ENCODE data around the gene USP17L12. TPM values are rescaled to one million over a fixed set of nuclear protein-coding genes. Genes with fewer than 3 reads are reported as not detected.
A peak's percentile ranks its signal among the peaks of the same experiment; 100 is the strongest.
"Not testable (repeated sequence)": the region's sequence is repeated elsewhere in the genome, so short reads cannot be mapped to it uniquely, and the experiment has no call there.

The USP17L12 gene
- total and polyA plus RNA-seq, 4 donors: not detected

- not testable (repeated sequence) for H3K4me1 ChIP-seq (ENCODE audit: control insufficient read depth in 4 of 4, insufficient read depth in 4 of 4, low read length in 3 of 4); H3K9ac ChIP-seq (ENCODE audit: low read depth in 1 of 2, low read length in 2 of 2); H3K27ac ChIP-seq (ENCODE audit: low read depth in 1 of 2, low read length in 2 of 2); H3K36me3 ChIP-seq (ENCODE audit: control insufficient read depth in 4 of 4, insufficient read depth in 3 of 4, low read depth in 1 of 4, low read length in 3 of 4); H3K9me3 ChIP-seq (ENCODE audit: control insufficient read depth in 4 of 4, low read length in 3 of 4); H3K4me3 ChIP-seq (ENCODE audit: low read depth in 1 of 3, low read length in 3 of 3); H3K27me3 ChIP-seq (ENCODE audit: control insufficient read depth in 4 of 4, insufficient read depth in 4 of 4, low read length in 3 of 4)
- whole genome bisulfite sequencing: 83% methylated on average over 21 of the region's 26 CpGs
- peak; percentile 35 for DNase-seq (ENCODE audit: low spot score)
Observed at GRCh38 chr4:9247953-9248680, 28.2 kb downstream of the USP17L12 start, which contains the start of gene USP17L18. Gene USP17L18 (plus strand): TSS chr4:9248630. CDS start chr4:9248630, 0 bp downstream.

GRCh38 chr4:9253078-9253477, 33.1 kb downstream of the USP17L12 start, which contains the start of gene USP17L19:
Gene USP17L19 (plus strand): TSS chr4:9253378. CDS start chr4:9253378, 0 bp downstream.
- not testable (repeated sequence) for H3K27ac ChIP-seq (ENCODE audit: low read depth in 1 of 2, low read length in 2 of 2); H3K9ac ChIP-seq (ENCODE audit: low read depth in 1 of 2, low read length in 2 of 2); H3K4me3 ChIP-seq (ENCODE audit: low read depth in 1 of 3, low read length in 3 of 3); H3K36me3 ChIP-seq (ENCODE audit: control insufficient read depth in 4 of 4, insufficient read depth in 3 of 4, low read depth in 1 of 4, low read length in 3 of 4); H3K9me3 ChIP-seq (ENCODE audit: control insufficient read depth in 4 of 4, low read length in 3 of 4); DNase-seq (ENCODE audit: low spot score); H3K27me3 ChIP-seq (ENCODE audit: control insufficient read depth in 4 of 4, insufficient read depth in 4 of 4, low read length in 3 of 4); H3K4me1 ChIP-seq (ENCODE audit: control insufficient read depth in 4 of 4, insufficient read depth in 4 of 4, low read length in 3 of 4)
- no CpG with 5 or more reads among the region's 13 CpGs for WGBS

GRCh38 chr4:9257824-9258223, 37.9 kb downstream of the USP17L12 start, which contains the start of gene USP17L20:
Gene USP17L20 (plus strand): TSS chr4:9258124. CDS start chr4:9258124, 0 bp downstream.
- WGBS: no CpG with 5 or more reads among the region's 15 CpGs
- H3K9me3 ChIP-seq (ENCODE audit: control insufficient read depth in 4 of 4, low read length in 3 of 4); H3K4me1 ChIP-seq (ENCODE audit: control insufficient read depth in 4 of 4, insufficient read depth in 4 of 4, low read length in 3 of 4); DNase-seq (ENCODE audit: low spot score); H3K27ac ChIP-seq (ENCODE audit: low read depth in 1 of 2, low read length in 2 of 2); H3K9ac ChIP-seq (ENCODE audit: low read depth in 1 of 2, low read length in 2 of 2); H3K4me3 ChIP-seq (ENCODE audit: low read depth in 1 of 3, low read length in 3 of 3); H3K27me3 ChIP-seq (ENCODE audit: control insufficient read depth in 4 of 4, insufficient read depth in 4 of 4, low read length in 3 of 4); H3K36me3 ChIP-seq (ENCODE audit: control insufficient read depth in 4 of 4, insufficient read depth in 3 of 4, low read depth in 1 of 4, low read length in 3 of 4): not testable (repeated sequence)

GRCh38 chr4:9262572-9262971, 42.6 kb downstream of the USP17L12 start, which contains the start of gene USP17L21:
Gene USP17L21 (plus strand): TSS chr4:9262872. CDS start chr4:9262872, 0 bp downstream.
- H3K27ac ChIP-seq (ENCODE audit: low read depth in 1 of 2, low read length in 2 of 2); H3K4me3 ChIP-seq (ENCODE audit: low read depth in 1 of 3, low read length in 3 of 3); H3K27me3 ChIP-seq (ENCODE audit: control insufficient read depth in 4 of 4, insufficient read depth in 4 of 4, low read length in 3 of 4); H3K9me3 ChIP-seq (ENCODE audit: control insufficient read depth in 4 of 4, low read length in 3 of 4); H3K4me1 ChIP-seq (ENCODE audit: control insufficient read depth in 4 of 4, insufficient read depth in 4 of 4, low read length in 3 of 4); H3K9ac ChIP-seq (ENCODE audit: low read depth in 1 of 2, low read length in 2 of 2); DNase-seq (ENCODE audit: low spot score); H3K36me3 ChIP-seq (ENCODE audit: control insufficient read depth in 4 of 4, insufficient read depth in 3 of 4, low read depth in 1 of 4, low read length in 3 of 4): not testable (repeated sequence)
- no CpG with 5 or more reads among the region's 13 CpGs for WGBS

GRCh38 chr4:9267319-9267718, 47.4 kb downstream of the USP17L12 start, which contains the start of gene USP17L22:
Gene USP17L22 (plus strand): TSS chr4:9267619. CDS start chr4:9267619, 0 bp downstream.
- H3K36me3 ChIP-seq (ENCODE audit: control insufficient read depth in 4 of 4, insufficient read depth in 3 of 4, low read depth in 1 of 4, low read length in 3 of 4); DNase-seq (ENCODE audit: low spot score); H3K4me3 ChIP-seq (ENCODE audit: low read depth in 1 of 3, low read length in 3 of 3); H3K9me3 ChIP-seq (ENCODE audit: control insufficient read depth in 4 of 4, low read length in 3 of 4); H3K4me1 ChIP-seq (ENCODE audit: control insufficient read depth in 4 of 4, insufficient read depth in 4 of 4, low read length in 3 of 4); H3K27me3 ChIP-seq (ENCODE audit: control insufficient read depth in 4 of 4, insufficient read depth in 4 of 4, low read length in 3 of 4); H3K9ac ChIP-seq (ENCODE audit: low read depth in 1 of 2, low read length in 2 of 2); H3K27ac ChIP-seq (ENCODE audit: low read depth in 1 of 2, low read length in 2 of 2): not testable (repeated sequence)
- no CpG with 5 or more reads among the region's 15 CpGs for WGBS

Other genes starting within 250 kb of the USP17L12 start
- not detected for gene FAM90A26, start 49.7 kb upstream of the USP17L12 start, total RNA-seq
- not detected for gene FAM90A26, start 49.7 kb upstream of the USP17L12 start, polyA plus RNA-seq
- not detected for gene USP17L10, start 9.5 kb upstream of the USP17L12 start, total RNA-seq
- not detected for gene USP17L10, start 9.5 kb upstream of the USP17L12 start, polyA plus RNA-seq
- gene USP17L11, start 4.7 kb upstream of the USP17L12 start, total RNA-seq: not detected
- gene USP17L11, start 4.7 kb upstream of the USP17L12 start, polyA plus RNA-seq: not detected
- not detected for gene USP17L13, start 4.7 kb downstream of the USP17L12 start, total RNA-seq
- not detected for gene USP17L13, start 4.7 kb downstream of the USP17L12 start, polyA plus RNA-seq
- gene USP17L15, start 14.2 kb downstream of the USP17L12 start, total RNA-seq: not detected
- gene USP17L15, start 14.2 kb downstream of the USP17L12 start, polyA plus RNA-seq: not detected
- not detected for gene USP17L17, start 23.7 kb downstream of the USP17L12 start, total RNA-seq
- gene USP17L17, start 23.7 kb downstream of the USP17L12 start, polyA plus RNA-seq: not detected
- not detected for gene USP17L18, start 28.5 kb downstream of the USP17L12 start, total RNA-seq
- gene USP17L18, start 28.5 kb downstream of the USP17L12 start, polyA plus RNA-seq: not detected
- gene USP17L19, start 33.2 kb downstream of the USP17L12 start, total RNA-seq: not detected
- not detected for gene USP17L19, start 33.2 kb downstream of the USP17L12 start, polyA plus RNA-seq
- not detected for gene USP17L20, start 38.0 kb downstream of the USP17L12 start, total RNA-seq
- not detected for gene USP17L20, start 38.0 kb downstream of the USP17L12 start, polyA plus RNA-seq
- not detected for gene USP17L21, start 42.7 kb downstream of the USP17L12 start, total RNA-seq
- not detected for gene USP17L21, start 42.7 kb downstream of the USP17L12 start, polyA plus RNA-seq
- gene USP17L22, start 47.5 kb downstream of the USP17L12 start, total RNA-seq: not detected
- not detected for gene USP17L22, start 47.5 kb downstream of the USP17L12 start, polyA plus RNA-seq
- gene USP17L24, start 105.0 kb downstream of the USP17L12 start, total RNA-seq: not detected
- not detected for gene USP17L24, start 105.0 kb downstream of the USP17L12 start, polyA plus RNA-seq
- not detected for gene USP17L25, start 109.8 kb downstream of the USP17L12 start, total RNA-seq
- gene USP17L25, start 109.8 kb downstream of the USP17L12 start, polyA plus RNA-seq: not detected
- gene USP17L26, start 114.5 kb downstream of the USP17L12 start, total RNA-seq: not detected
- not detected for gene USP17L26, start 114.5 kb downstream of the USP17L12 start, polyA plus RNA-seq
- not detected for gene USP17L5, start 119.3 kb downstream of the USP17L12 start, total RNA-seq
- not detected for gene USP17L5, start 119.3 kb downstream of the USP17L12 start, polyA plus RNA-seq
- gene USP17L27, start 124.0 kb downstream of the USP17L12 start, total RNA-seq: not detected
- not detected for gene USP17L27, start 124.0 kb downstream of the USP17L12 start, polyA plus RNA-seq
- gene USP17L28, start 128.7 kb downstream of the USP17L12 start, total RNA-seq: not detected
- gene USP17L28, start 128.7 kb downstream of the USP17L12 start, polyA plus RNA-seq: not detected
- not detected for gene USP17L29, start 133.5 kb downstream of the USP17L12 start, total RNA-seq
- gene USP17L29, start 133.5 kb downstream of the USP17L12 start, polyA plus RNA-seq: not detected
- gene USP17L30, start 143.0 kb downstream of the USP17L12 start, total RNA-seq: not detected
- gene USP17L30, start 143.0 kb downstream of the USP17L12 start, polyA plus RNA-seq: not detected
- gene DEFB131A, start 224.3 kb downstream of the USP17L12 start, total RNA-seq: not detected
- not detected for gene DEFB131A, start 224.3 kb downstream of the USP17L12 start, polyA plus RNA-seq